GM19035 (cell line): ENCODE measurements around the gene SPR.
A peak's percentile ranks its signal among the peaks of the same experiment; 100 is the strongest.

ENCODE experiments used
- ATAC-seq: cut with Tn5 transposase; IDR thresholded peaks from one replicate; pipeline ENCODE4 v1.9.1; 2021; ENCODE audit not compliant: unreplicated experiment

The SPR gene

GRCh38 chr2:72887032-72887739 lies at the start of gene SPR:
TSS of gene SPR (plus strand) at chr2:72887408. CDS start at chr2:72887433, 25 bp downstream.
- ATAC-seq = peak; percentile 87

DNA sequence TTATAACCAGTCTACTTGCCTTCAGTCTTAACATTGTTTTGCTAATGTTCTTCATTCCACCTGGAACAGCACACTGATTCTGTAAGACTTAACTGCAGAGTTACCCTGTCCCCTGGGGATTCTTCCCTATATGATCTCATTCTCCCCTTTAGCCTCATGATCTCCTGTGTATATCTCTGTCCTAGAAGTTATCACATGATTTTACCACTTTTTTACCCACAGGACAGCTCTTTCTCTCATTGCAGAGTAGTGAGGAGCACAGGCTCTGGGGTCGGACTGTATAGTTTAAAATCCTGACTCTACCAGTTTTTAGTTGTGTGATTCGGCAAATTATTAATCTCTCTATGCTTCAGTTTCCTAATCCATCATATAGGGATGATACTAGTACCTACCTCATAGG lies 47.1 kb upstream of the SPR start:
- ATAC-seq = no peak

DNA sequence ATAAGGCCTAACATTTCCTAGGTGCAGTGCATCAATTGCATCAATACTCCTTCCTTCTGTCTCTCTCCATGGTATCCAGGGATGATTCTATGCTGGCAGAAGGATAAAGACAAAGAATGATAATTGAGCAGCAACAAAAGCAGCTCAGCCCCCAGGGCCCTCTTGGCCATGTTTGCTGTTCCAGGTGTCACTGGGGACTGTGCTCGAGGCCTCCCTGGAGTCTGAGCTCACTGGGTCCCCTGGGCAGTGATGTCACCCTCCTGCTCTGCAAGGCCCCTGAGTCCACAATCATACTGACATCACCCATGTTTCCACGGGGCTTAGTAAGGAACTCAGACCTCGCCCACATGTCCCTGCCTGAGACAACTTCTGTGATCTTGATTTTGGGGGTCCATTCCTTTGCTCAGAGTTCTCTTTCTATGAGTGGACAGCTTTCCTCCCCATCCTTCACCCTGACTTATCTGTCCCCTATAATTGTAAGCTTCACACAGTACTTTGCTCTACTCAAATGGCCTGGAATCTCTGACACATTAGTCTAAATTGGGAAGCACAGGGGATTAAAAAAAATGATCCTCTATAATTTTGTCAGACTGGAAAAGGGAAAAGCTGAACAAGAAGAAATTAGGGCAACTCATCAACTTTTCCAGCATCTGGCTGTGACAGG lies 45.6 kb upstream of the SPR start:
- no peak for ATAC-seq

DNA sequence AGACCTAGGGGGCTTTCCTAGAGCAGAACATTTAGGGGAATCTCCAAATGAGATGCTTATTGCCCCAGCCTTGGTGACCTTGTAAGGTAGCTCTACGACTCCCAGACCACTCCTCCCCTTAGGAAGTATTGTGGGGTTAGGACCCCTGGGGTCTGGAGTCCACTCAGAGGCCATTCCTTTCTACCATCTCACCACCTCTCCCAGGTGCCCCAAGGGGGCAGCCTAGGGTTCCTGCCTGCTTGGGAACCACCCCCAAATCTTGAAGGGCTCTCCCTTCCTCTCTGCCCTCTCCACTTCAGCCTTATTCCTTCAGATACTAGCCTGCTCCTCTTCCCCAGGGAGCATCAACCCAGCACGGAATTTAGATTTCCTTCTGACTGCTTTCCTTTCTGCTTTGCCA lies 43.9 kb upstream of the SPR start:
- ATAC-seq = no peak

DNA sequence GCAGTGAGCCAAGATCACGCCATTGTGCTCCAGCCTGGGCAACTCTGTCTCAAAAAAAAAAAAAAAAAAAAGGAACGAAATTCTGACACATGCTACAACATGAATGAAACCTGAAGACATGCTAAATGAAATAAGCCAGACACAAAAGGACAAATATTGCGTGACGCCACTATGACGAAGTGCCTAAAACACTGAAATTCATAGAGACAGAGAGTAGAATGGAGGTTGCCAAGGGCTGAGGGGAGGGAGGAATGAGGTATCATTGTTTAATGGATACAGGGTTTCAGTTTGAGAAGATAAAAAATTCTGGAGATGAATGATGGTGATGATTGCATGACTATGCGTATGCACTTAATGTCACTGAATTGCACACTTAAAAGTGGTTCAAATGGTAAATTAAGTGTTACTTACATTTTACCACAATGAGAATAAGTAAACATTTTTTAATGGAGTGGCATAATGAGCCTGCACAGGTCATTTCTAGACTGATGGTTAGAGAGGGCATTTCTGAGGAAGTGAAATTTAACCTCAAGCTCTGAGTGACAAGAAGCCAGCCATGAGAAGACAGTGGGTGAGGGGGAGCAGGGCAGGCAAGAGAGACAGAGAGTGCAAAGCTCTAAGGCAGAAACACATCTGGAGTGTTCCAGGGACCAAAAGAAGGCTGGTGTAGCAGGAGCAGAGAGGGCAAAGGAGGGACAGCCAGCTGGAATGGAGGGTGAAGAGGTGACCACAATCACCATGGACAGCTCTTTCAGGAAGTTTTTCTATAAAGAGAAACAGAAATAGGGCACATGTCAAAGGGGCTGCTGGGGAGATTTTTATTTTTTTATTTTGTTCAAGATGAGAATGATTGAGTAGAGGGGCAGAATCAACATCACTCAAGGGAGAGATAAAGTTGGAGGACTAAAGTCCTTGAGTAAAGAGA lies 40.8 kb upstream of the SPR start:
- peak; percentile 83 for ATAC-seq

- ATAC-seq = no peak
Observed at GRCh38 chr2:72847534-72848315, 39.5 kb upstream of the SPR start.

GRCh38 chr2:72848436-72849137 lies 38.6 kb upstream of the SPR start:
- no peak for ATAC-seq

GRCh38 chr2:72849138-72849462 lies 38.1 kb upstream of the SPR start:
- no peak for ATAC-seq

DNA sequence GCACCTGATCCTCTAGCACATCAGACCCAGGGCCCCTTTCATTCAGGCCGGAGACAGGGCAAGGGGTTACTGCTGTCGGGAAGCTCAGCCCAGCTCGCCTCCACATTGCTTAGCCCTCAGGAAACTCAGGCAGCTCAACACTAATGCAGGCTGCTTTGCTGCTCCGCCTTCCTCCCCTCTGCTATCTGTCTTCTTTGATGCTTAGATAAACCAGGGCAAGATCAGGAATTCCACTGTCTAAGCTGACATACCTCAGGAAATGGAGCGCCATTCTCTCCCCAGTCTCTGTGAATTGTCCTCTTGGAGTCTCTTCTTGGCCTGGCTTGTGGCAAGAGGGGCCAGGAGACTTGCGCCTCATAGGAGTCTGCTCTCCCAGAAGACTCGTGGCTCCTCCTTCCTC lies 35.9 kb upstream of the SPR start:
- ATAC-seq = no peak

- ATAC-seq = peak; percentile 46
Observed at GRCh38 chr2:72859831-72860262, 27.4 kb upstream of the SPR start.

GRCh38 chr2:72862239-72862988 lies 24.8 kb upstream of the SPR start:
- ATAC-seq = peak; percentile 92

GRCh38 chr2:72863046-72863445 lies 24.2 kb upstream of the SPR start:
- no peak for ATAC-seq

DNA sequence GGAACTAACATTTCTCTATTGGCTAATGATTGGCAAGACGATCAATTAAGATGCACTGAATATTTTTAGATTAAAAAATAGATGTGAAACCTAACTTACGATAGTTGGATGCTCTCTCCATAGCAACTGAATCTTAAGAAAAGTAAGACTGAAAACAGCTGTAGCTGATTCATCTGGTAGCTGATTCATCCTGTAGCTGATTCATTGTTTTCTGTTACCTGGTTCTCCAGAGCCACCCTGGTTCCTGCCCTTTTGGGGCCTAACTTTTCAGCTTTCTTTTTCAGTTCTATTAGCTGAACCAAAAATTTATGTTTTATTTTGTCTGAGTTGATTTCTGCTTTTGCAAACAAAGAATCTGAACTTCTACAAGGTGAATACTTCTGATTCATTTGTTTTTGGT lies 22.7 kb upstream of the SPR start:
- ATAC-seq = no peak

DNA sequence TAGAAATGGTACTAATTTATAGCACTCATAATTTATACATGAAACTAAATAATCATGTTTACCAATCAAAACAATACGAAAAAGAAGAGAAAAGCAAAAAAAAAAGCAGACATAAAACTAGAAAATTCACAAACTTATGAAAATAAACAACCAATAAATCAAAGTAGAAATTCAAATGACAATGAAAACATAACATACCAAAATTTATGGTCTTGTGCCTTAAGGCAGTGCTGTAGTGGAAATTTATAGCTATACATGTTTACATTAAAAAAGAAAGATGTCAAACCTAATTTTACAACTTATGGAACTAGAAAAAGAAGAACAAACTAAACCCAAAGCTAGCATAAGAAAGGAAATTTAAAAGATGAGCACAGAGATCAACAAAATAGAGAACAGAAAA lies 16.1 kb upstream of the SPR start:
- ATAC-seq = no peak

DNA sequence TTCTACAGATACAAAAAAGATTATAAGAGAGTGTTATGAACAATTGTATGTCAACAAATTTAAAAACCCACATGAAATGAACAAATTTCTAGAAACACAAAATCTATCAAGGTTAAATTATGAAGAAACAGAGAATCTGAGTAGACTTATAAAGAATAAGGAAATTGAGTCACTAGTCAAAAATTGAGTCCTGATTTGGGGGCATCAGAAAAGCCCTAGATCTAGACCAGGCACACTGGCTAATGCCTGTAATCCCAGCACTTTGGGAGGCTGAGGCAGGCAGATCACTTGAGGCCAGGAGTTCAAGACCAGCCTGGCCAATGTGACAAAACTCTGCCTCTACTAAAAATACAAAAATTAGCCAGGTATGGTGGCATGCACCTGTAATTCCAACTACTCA lies 15.3 kb upstream of the SPR start:
- ATAC-seq = no peak

DNA sequence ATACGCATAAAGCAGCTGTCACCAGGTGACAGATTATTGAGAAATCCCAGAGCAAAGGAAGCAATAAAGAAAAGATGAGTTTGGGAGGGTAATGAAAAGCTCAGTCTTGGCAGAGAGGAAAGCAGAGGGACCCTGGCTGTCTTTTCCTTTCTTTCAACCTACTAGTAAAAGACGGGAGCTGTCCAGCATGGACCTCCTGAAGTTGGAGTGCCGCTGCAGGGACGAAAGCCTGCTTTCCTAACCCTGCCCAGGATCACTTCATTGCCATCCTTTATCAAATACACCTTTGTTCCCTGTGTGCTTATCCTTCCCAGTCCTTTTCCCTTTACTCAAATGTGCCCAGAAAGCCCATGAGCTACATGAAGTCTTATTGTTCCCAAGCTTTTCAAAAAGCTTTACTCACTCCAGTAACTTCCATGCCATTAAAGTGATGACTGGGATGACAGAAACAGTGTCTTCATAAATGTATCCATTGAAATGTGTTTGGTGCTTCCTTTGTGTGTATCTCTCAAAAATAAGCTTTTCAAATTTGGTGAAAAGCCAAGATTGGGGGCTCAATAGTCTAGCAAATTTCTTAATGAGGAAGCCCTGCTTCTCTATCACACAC lies 3.7 kb upstream of the SPR start:
- no peak for ATAC-seq

DNA sequence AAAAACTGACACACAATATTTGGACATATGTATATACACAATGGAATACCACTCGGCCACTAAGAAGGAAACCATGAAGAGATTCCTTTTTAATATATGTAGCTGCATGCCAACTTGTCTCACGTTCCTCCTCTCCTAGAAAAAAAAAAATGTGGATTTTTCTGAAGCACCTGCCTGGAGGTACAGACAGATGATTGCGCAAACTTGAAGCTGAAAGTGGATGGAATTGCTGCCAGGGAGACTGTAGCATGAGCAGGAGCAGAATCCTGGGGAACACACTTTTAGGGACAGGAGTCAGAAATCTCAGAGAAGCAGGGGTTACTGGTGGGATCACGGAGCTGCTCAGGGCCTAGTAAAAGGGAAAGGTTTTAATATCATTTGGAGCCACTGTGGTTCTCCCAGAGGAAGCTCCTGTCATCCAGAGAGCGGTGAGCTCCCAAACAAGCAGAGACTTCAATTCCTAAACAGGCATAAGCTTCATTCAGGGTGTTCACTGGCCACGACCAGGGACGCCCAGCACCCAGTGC lies 640 bp upstream of the SPR start:
- no peak for ATAC-seq

DNA sequence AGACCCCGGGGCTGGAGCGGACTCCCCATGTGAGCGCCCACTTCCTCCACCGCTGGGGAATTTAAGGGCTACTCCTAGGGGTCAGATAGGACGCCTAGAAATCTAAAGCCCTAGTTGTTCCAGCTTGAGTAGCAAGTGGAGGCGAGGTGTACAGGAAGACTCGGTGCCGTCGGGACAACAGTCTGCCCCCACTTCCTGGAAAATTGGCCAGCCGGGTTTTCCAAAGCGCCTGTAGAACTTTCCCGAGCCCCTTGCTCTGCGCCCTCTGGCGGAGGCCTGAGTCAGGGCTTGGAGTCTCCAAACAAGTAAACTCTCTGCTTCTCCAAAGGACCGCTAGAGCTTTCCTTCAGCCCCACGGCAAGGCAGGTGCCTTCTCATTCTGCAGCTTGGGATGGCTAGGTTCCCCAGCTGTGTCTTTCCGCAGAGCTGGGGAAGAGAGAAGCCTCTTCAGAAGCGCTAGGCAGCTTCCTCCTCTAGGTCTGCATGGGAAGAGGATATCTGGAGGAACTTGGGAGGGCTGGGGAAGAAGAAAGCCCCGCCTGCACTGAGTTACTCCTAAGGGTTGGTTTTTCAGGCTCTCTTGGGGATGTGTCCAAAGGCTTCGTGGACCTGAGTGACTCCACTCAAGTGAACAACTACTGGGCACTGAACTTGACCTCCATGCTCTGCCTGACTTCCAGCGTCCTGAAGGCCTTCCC lies 681 bp downstream of the SPR start:
- peak; percentile 39 for ATAC-seq
